ENCODE results near the gene PRRT1B. TPM values are rescaled to one million over a fixed set of nuclear protein-coding genes. Genes with fewer than 3 reads are reported as not detected.

PRRT1B gene
- not detected in 2 replicates for total RNA-seq

GRCh38 chr9:131545003-131545785 is at the start of gene PRRT1B:
TSS of gene PRRT1B (plus strand) at chr9:131545523. CDS start at chr9:131545616, 93 bp downstream.

GRCh38 chr9:131502781-131503625 is 42.3 kb upstream of the PRRT1B start, which contains the start of gene POMT1:
TSS of gene POMT1 (plus strand) at chr9:131502918. CDS start at chr9:131504219, 1,301 bp downstream.

DNA sequence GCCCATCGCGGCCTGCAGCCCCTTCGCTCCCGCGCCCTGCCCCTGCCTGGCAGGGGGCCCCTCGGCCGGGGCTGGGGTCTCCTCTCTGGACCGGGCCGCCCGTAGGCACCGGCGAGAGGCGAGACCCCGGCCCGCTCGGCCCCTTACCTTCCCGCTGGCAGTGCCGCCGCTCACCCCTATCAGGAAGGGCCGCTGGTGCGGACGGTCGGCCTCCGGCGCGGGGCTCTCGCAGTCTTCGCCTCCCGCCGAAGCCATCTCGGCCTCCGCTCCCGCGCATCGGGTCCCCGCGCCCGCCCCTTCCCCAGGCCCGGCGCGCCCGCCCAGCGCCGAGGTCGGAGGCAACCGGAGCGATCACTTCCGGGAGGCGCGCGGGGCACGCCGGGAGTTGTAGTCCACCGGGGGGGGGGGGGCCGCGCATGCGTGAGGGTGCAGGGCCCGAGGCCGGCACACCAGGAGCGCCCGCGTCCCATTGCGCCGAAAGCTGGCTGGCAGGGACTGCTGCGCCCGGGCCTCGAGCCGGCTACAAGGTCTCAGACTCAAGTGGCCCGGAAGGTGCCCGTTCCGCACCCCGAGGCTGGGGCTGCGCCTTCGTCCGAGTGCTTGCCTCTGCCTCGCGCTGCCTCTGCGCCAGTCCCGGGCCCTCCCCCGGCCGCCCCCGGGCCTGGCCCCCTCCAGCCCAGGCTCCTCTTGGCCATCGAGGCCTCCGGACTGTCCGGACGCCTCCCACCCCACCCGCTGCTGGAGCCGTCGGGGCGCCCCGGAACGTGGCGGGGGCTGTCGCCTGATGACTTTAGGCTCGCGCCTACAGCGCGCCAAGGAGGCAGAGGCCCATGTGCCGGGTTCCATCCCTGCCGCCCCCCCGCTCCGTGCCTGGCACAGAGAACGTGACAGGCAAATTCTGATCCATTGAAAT is 14.1 kb upstream of the PRRT1B start, which contains the start of gene UCK1:
TSS of gene UCK1 (minus strand) at position 344 of the 913 bp plus-strand sequence. CDS start at position 255, 89 bp downstream.

Other genes with a start within 250 kb of the PRRT1B start
- gene PRRC2B, start 151.4 kb upstream of the PRRT1B start, total RNA-seq, result 83.4 and 100 TPM in 2 replicates
- 16.1 and 18.5 TPM in 2 replicates for gene POMT1, start 42.6 kb upstream of the PRRT1B start, total RNA-seq
- gene UCK1, start 14.3 kb upstream of the PRRT1B start, total RNA-seq, result 15.5 and 29.8 TPM in 2 replicates
- gene RAPGEF1, start 194.6 kb downstream of the PRRT1B start, total RNA-seq, result 25.9 and 30.2 TPM in 2 replicates

All from placental epithelial cell (primary cell).